GM18867 (cell line): ENCODE data around the gene HNRNPH1.
"Not testable (repeated sequence)": the region's sequence is repeated elsewhere in the genome, so short reads cannot be mapped to it uniquely, and the experiment has no call there.

Experiments used
- ATAC-seq: cut with Tn5 transposase; IDR thresholded peaks from one replicate; pipeline ENCODE4 v1.9.1; 2021; ENCODE audit warnings: mild to moderate bottlenecking, moderate library complexity; ENCODE audit not compliant: unreplicated experiment

Gene HNRNPH1

GRCh38 chr5:179623003-179623905 lies at the start of gene HNRNPH1:
HNRNPH1 (minus strand) TSS chr5:179623671; CDS start chr5:179623133, 538 bp downstream.
- peak; percentile 75 for ATAC-seq

GRCh38 chr5:179668391-179668790 lies 44.9 kb upstream of the HNRNPH1 start:
- peak; percentile 58 for ATAC-seq

GRCh38 chr5:179661647-179662046 lies 38.2 kb upstream of the HNRNPH1 start:
- ATAC-seq: not testable (repeated sequence)

- ATAC-seq: peak; percentile 60
Observed at GRCh38 chr5:179658179-179658856, 34.8 kb upstream of the HNRNPH1 start.

- peak; percentile 89 for ATAC-seq
Observed at GRCh38 chr5:179657302-179658178, 34.1 kb upstream of the HNRNPH1 start.

GRCh38 chr5:179653135-179653534 lies 29.7 kb upstream of the HNRNPH1 start:
- ATAC-seq: not testable (repeated sequence)

GRCh38 chr5:179650245-179650644 lies 26.8 kb upstream of the HNRNPH1 start:
- ATAC-seq: not testable (repeated sequence)

GRCh38 chr5:179649166-179649703 lies 25.8 kb upstream of the HNRNPH1 start:
- not testable (repeated sequence) for ATAC-seq

- ATAC-seq: no peak
Observed at GRCh38 chr5:179648410-179648809, 24.9 kb upstream of the HNRNPH1 start.

GRCh38 chr5:179644766-179645165 lies 21.3 kb upstream of the HNRNPH1 start:
- not testable (repeated sequence) for ATAC-seq

- not testable (repeated sequence) for ATAC-seq
Observed at GRCh38 chr5:179643141-179643920, 19.9 kb upstream of the HNRNPH1 start.

- ATAC-seq: not testable (repeated sequence)
Observed at GRCh38 chr5:179642626-179643025, 19.2 kb upstream of the HNRNPH1 start.

- ATAC-seq: not testable (repeated sequence)
Observed at GRCh38 chr5:179641745-179642144, 18.3 kb upstream of the HNRNPH1 start.

GRCh38 chr5:179639296-179639695 lies 15.8 kb upstream of the HNRNPH1 start:
- not testable (repeated sequence) for ATAC-seq

- peak; percentile 91 for ATAC-seq
Observed at GRCh38 chr5:179634370-179635172, 11.1 kb upstream of the HNRNPH1 start.

GRCh38 chr5:179633501-179634369 lies 10.3 kb upstream of the HNRNPH1 start:
- ATAC-seq: peak; percentile 63

- ATAC-seq: no peak
Observed at GRCh38 chr5:179624841-179625271, 1.4 kb upstream of the HNRNPH1 start.
